Jurkat, Clone E6-1 (cell line): ENCODE results near the gene AADACL3.
A peak's percentile ranks its signal among the peaks of the same experiment; 100 is the strongest.

Experiments
- DNase-seq: peaks from one replicate; pipeline ENCODE4 v3.0.0-alpha.2; 2011; ENCODE audit warnings: low read depth, low spot score
- H3K4me3 ChIP-seq: 2 replicates; pipeline ENCODE4 v1.5.1; 2011; ENCODE audit warnings: mild to moderate bottlenecking, low read length, control low read depth, moderate library complexity

The AADACL3 gene

GRCh38 chr1:12760256-12760795, 44.4 kb downstream of the AADACL3 start:
- peak; percentile 14 for DNase-seq
- H3K4me3 ChIP-seq = no peak overlapping the region

- H3K4me3 ChIP-seq = no peak overlapping the region
- DNase-seq = no peak
These were observed 45.9 kb downstream of the AADACL3 start for GRCh38 chr1:12761781-12762180.

- no peak overlapping the region for H3K4me3 ChIP-seq
- DNase-seq = no peak
These were observed 46.9 kb downstream of the AADACL3 start for GRCh38 chr1:12762766-12763165.

- DNase-seq = no peak
- no peak overlapping the region for H3K4me3 ChIP-seq
These were observed 47.6 kb downstream of the AADACL3 start for GRCh38 chr1:12763479-12763878.

- no peak overlapping the region for H3K4me3 ChIP-seq
- no peak for DNase-seq
These were observed 48.1 kb downstream of the AADACL3 start for GRCh38 chr1:12764016-12764415.

- no peak for DNase-seq
- no peak overlapping the region for H3K4me3 ChIP-seq
These were observed 53.1 kb downstream of the AADACL3 start for GRCh38 chr1:12769031-12769430.

GRCh38 chr1:12769976-12770505, 54.1 kb downstream of the AADACL3 start:
- H3K4me3 ChIP-seq = no peak overlapping the region
- DNase-seq = no peak

- no peak for DNase-seq
These were observed 54.7 kb downstream of the AADACL3 start for GRCh38 chr1:12770620-12771019.

GRCh38 chr1:12771186-12771585, 55.3 kb downstream of the AADACL3 start:
- no peak for DNase-seq
- no peak overlapping the region for H3K4me3 ChIP-seq

More at GRCh38 chr1:12770620-12771019, 54.7 kb downstream of the AADACL3 start:
- H3K4me3 ChIP-seq = no peak overlapping the region

- H3K4me3 ChIP-seq = no peak overlapping the region
- DNase-seq = no peak
These were observed 56.6 kb downstream of the AADACL3 start for GRCh38 chr1:12772520-12772919.

GRCh38 chr1:12773438-12773837, 57.5 kb downstream of the AADACL3 start, which contains the start of gene PRAMEF12:
Gene PRAMEF12 (plus strand): TSS chr1:12773738. CDS start chr1:12774868, 1,130 bp downstream.
- H3K4me3 ChIP-seq = no peak within 1 kb of the TSS
- DNase-seq = no peak

GRCh38 chr1:12774801-12775345, 59.0 kb downstream of the AADACL3 start:
- DNase-seq = no peak
- H3K4me3 ChIP-seq = no peak overlapping the region

- DNase-seq = no peak
- no peak overlapping the region for H3K4me3 ChIP-seq
These were observed 59.5 kb downstream of the AADACL3 start for GRCh38 chr1:12775443-12775842.

- H3K4me3 ChIP-seq = no peak overlapping the region
- no peak for DNase-seq
These were observed 61.1 kb downstream of the AADACL3 start for GRCh38 chr1:12776801-12777557.
